Caki2 (cell line): ENCODE data around the gene SMARCB1. TPM values are rescaled to one million over a fixed set of nuclear protein-coding genes. Genes with fewer than 3 reads are reported as not detected.
A peak's percentile ranks its signal among the peaks of the same experiment; 100 is the strongest.

Experiments
- DNase-seq: peaks from one replicate; pipeline ENCODE4 v3.0.0-alpha.2; 2015; ENCODE audit warnings: low read depth
- in situ Hi-C: cut with HindIII; loops from 2 replicates; pipeline ENCODE4 v1.10.0; 2016; ENCODE audit warnings: low sequenced_read_pairs, low pct_unique_long_range_greater_than_20kb, mixed read lengths
- total RNA-seq: library from RNA; depleted of rRNA; stranded (reverse); fragments of >200 nt; shearing (Covaris generic); gene quantifications from 2 replicates; pipeline ENCODE4 v1.2.3, GENCODE V29; 2014; ENCODE audit warnings: low replicate concordance; rRNA removed

Gene SMARCB1
- total RNA-seq = 153 and 163 TPM in 2 replicates

- in situ Hi-C loops = no loop called here
- peak; percentile 87 for DNase-seq
Measured at GRCh38 chr22:23786752-23787599, at the start of gene SMARCB1. SMARCB1 (plus strand) TSS chr22:23786966; CDS start chr22:23787170, 204 bp downstream.

- in situ Hi-C loops = no loop called here
- DNase-seq = no peak
Measured at GRCh38 chr22:23737696-23738095, 49.1 kb upstream of the SMARCB1 start.

- DNase-seq = no peak
- in situ Hi-C loops = no loop called here
Measured at GRCh38 chr22:23742505-23743264, 44.1 kb upstream of the SMARCB1 start.

GRCh38 chr22:23743303-23743705 lies 43.5 kb upstream of the SMARCB1 start:
- DNase-seq = no peak
- in situ Hi-C loops = no loop called here

- DNase-seq = no peak
- in situ Hi-C loops = no loop called here
Measured at GRCh38 chr22:23744001-23744400, 42.8 kb upstream of the SMARCB1 start.

- no peak for DNase-seq
- in situ Hi-C loops = no loop called here
Measured at GRCh38 chr22:23744485-23744884, 42.3 kb upstream of the SMARCB1 start.

- no peak for DNase-seq
- in situ Hi-C loops = no loop called here
Measured at GRCh38 chr22:23745791-23746190, 41.0 kb upstream of the SMARCB1 start.

- in situ Hi-C loops = no loop called here
- no peak for DNase-seq
Measured at GRCh38 chr22:23749841-23750301, 36.9 kb upstream of the SMARCB1 start.

GRCh38 chr22:23750367-23750713 lies 36.4 kb upstream of the SMARCB1 start:
- in situ Hi-C loops = no loop called here
- no peak for DNase-seq

- in situ Hi-C loops = no loop called here
- DNase-seq = peak; percentile 86
Measured at GRCh38 chr22:23750714-23751440, 35.9 kb upstream of the SMARCB1 start, which contains the start of gene ZNF70. ZNF70 (minus strand) TSS chr22:23751112; CDS start chr22:23745140, 5,972 bp downstream.

- DNase-seq = no peak
Measured at GRCh38 chr22:23751441-23751996, 35.2 kb upstream of the SMARCB1 start.

GRCh38 chr22:23752090-23752691 lies 34.6 kb upstream of the SMARCB1 start:
- DNase-seq = no peak
- in situ Hi-C loops = no loop called here

More at GRCh38 chr22:23751441-23751996, 35.2 kb upstream of the SMARCB1 start:
- in situ Hi-C loops = no loop called here

GRCh38 chr22:23752750-23753149 lies 34.0 kb upstream of the SMARCB1 start:
- in situ Hi-C loops = no loop called here
- DNase-seq = no peak

GRCh38 chr22:23753385-23753784 lies 33.4 kb upstream of the SMARCB1 start:
- in situ Hi-C loops = no loop called here

GRCh38 chr22:23754220-23754919 lies 32.4 kb upstream of the SMARCB1 start, which contains the start of gene VPREB3:
VPREB3 (minus strand) TSS chr22:23754425; CDS start chr22:23754363, 62 bp downstream.
- in situ Hi-C loops = no loop called here
- no peak for DNase-seq

More at GRCh38 chr22:23753385-23753784, 33.4 kb upstream of the SMARCB1 start:
- DNase-seq = no peak

- no peak for DNase-seq
Measured at GRCh38 chr22:23754980-23755636, 31.7 kb upstream of the SMARCB1 start.

GRCh38 chr22:23755711-23756110 lies 31.1 kb upstream of the SMARCB1 start:
- in situ Hi-C loops = no loop called here
- DNase-seq = no peak

More at GRCh38 chr22:23754980-23755636, 31.7 kb upstream of the SMARCB1 start:
- in situ Hi-C loops = no loop called here
